B cell (primary cell): Measurements from ENCODE around the gene ADAMTSL5.

Source experiments
- CTCF ChIP-seq: fragments of 200-600 bp; IDR thresholded peaks from one replicate; pipeline ENCODE4 v1.8.0; 2022; ENCODE audit warnings: antibody characterized with exemption, mild to moderate bottlenecking
- EZH2 ChIP-seq: IDR thresholded peaks from 2 replicates; pipeline ENCODE4 v1.6.1; 2012; ENCODE audit warnings: borderline replicate concordance, low read depth, mild to moderate bottlenecking, moderate library complexity, low read length; ENCODE audit not compliant: insufficient read depth, poor library complexity, severe bottlenecking

- TF ChIP-seq CTCF: no peak
- no peak for TF ChIP-seq EZH2
Measured at GRCh38 chr19:1457892-1458291, 54.9 kb downstream of the ADAMTSL5 start.
